ENCODE data around the gene ITPR1.

DNA sequence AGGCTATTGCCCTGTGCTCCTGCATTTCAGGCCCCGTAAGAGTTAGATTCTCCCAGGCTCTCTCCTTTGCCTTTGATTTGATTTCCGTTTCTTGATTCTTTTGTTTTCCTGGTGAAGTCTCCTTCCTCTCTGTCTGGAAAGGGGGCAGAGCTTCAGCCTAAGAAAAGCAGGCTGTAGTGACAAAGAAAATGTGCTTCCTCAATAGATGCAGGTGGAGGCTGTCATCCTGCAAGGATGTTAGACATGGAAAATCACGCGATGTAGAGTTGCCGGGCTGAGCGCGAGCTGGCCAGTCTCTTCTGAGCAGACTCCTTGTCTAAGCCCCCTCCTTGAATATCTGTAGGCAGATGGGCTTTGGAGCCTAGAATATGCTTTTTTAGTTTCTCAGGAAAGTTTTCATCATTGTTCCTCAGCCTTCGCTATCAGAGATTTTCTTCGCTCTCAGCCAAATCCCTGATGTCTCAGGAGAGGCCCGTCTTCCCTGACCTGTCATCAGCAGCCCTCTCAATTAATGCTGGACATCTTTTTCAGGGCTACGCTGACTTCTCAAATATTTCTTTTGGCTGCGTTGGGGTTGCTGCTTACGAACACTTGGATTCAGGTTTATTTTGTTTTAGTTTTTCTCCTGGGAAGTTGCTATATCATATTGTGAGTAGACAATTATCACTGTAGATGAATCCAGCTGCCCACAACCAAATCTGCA lies 163.6 kb downstream of the ITPR1 start:
- TF ChIP-seq POLR2AphosphoS5 (IDR thresholded peaks at IDR 0.05; ENCODE audit: borderline replicate concordance, low read depth, low read length) (no peak), EZH2 (IDR thresholded peaks at IDR 0.05) (no peak)

All from SK-N-MC (cell line).